HTERT RPE-1 (cell line): ENCODE measurements around the gene LRRC73.
"Not testable (repeated sequence)": the region's sequence is repeated elsewhere in the genome, so short reads cannot be mapped to it uniquely, and the experiment has no call there.

Experiments used
- in situ Hi-C: fragments of 300-500 bp; cut with MboI; formaldehyde crosslinking; loops from 4 replicates; pipeline ENCODE4 v1.14.3; 2020; ENCODE audit warnings: low sequenced_read_pairs

The LRRC73 gene

DNA sequence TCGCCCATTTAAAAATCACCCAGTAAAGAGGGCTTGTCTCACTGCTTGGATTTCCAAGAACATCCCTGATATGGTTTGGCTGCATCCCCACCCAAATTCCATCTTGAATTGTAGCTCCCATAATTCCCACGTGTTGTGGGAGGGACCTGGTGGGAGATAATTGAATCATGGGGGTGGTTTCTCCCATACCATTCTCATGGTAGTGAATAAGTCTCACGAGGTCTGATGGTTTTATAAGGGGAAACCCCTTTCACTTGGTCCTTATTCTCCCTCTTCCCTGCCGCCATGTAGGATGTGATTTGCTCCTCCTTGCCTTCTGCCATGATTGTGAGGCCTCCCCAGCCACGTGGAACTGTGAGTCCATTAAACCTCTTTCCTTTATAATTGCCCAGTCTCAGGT lies 42.9 kb downstream of the LRRC73 start:
- in situ Hi-C loops: not testable (repeated sequence)

DNA sequence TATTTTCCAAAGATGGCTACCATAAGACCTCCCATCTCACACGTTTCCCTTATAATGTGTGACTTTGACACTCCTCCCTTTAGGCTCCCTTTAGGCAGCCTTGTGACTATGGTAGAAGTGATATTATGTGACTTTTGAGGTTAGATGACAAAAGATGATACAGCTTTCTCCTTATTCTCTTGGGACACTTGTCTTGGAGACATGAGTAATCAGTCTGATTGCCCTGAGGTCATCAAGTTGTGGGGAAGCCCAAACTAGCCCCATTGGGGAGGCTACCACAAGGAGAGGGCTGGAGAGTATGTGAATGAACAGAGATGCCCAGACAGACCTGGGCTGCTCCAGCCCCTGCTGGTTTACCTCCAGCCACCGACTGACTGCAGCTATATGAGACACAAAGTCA lies 44.2 kb downstream of the LRRC73 start:
- in situ Hi-C loops: no loop called here

DNA sequence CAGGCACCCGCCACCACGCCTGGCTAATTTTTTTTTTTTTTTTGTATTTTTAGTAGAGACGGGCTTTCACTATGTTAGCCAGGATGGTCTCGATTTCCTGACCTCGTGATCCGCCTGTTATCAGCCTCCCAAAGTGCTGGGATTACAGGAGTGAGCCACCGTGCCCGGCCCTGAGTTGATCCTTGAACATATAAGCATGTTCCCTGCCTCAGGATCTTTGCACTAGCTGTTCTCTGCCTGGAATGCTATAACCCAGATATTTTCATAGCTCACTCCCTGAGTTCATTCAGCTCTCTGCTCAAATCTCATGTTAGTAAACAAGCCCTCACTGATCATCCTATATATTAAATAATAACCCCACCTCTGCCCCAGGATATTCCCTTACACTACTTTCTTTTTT lies 45.8 kb downstream of the LRRC73 start:
- in situ Hi-C loops: no loop called here

DNA sequence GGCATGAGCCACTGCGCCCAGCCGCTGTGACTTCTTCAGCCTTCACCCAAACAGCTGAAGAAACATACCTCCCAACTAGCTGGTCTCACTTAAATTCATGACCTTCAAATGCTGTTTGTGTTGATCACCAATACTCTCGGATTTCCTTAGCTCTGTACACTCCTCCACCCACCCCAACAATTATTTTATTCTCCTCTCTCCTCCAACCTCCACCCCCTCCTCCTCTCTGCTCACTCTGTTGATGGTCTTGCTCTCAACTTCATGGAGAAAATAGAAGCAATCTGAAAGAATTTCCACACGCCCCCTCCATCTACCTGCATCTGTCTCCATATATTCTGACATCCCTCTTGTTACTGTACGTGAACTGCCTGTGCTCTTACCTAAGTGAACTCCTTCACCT lies 48.2 kb downstream of the LRRC73 start:
- in situ Hi-C loops: no loop called here

DNA sequence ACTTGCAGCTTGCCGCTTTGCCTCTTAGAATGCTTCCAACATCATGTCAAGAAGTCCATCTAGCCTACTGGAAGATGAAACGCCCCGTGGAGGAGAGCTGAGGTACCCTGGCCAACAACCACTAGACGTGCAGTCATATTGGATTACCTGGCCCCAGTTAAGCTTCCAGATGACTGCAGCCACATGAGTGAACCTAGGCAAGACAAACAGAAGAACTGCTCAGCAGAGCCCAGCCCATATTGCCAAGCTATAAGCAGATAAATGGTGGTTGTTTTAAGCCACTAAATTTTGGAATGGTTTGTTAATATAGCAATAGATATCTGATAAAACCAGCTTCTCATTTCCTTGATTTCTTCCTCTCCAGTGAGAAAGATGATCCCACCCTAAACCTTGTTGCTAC lies 50.1 kb downstream of the LRRC73 start:
- in situ Hi-C loops: no loop called here

DNA sequence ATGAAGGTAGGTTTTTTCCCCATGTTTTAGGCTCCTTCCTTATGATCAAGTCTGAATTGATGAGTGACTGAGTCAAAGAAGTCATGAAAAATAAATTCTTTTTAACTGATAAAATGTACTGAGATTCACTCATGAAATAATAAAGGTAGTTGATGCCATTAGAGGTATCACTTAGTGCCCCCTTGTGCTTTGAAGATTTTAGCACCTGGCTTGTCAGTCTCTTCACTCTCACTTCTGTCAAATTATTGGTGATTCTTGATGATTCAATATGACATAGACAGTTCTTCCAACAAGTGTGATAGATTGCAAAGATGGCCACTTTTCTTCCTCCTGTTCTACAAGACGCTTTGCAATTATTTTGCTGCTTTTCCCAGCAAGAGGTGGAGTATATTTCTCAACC lies 50.6 kb downstream of the LRRC73 start:
- in situ Hi-C loops: no loop called here

DNA sequence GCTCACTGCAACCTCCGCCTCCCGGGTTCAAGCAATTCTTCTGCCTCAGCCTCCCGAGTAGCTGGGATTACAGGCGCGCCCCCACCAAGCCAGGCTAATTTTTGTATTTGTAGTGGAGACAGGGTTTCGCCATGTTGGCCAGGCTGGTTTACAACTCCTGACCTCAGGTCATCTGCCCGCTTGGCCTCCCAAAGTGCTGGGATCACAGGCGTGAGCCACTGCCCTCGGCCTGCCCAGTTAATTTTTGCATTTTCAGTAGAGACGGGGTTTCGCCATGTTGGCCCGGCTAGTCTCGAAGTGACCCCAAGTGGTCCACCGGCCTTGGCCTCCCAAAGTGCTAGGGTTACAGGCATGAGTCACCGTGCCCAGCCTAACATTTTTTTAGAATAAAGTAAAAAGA lies 52.0 kb downstream of the LRRC73 start:
- in situ Hi-C loops: not testable (repeated sequence)

DNA sequence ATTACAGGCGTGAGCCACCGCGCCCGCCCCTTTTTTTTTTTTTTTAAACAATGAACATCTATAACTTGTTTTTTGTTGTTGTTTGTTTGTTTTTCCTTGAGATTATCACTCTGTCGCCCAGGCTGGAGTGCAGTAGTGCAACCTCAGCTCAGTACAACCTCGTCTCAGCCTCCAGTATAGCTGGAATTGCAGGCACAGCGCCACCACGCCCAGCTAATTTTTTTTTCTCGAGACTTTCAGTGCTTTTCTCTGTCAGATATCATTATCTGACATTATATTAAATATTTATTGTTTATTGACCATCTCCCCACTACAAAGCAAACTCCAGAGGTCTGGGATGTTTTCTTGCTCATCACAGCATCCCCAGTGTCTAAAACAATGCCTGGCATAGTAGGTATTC lies 52.5 kb downstream of the LRRC73 start:
- in situ Hi-C loops: no loop called here
